ENCODE measurements around the gene KLRD1. TPM values are rescaled to one million over a fixed set of nuclear protein-coding genes. Genes with fewer than 3 reads are reported as not detected.
"Not testable (repeated sequence)": the region's sequence is repeated elsewhere in the genome, so short reads cannot be mapped to it uniquely, and the experiment has no call there.

Gene KLRD1, protein sequence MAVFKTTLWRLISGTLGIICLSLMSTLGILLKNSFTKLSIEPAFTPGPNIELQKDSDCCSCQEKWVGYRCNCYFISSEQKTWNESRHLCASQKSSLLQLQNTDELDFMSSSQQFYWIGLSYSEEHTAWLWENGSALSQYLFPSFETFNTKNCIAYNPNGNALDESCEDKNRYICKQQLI
- total RNA-seq, result under 0.01 and 0.20 TPM in 2 replicates

DNA sequence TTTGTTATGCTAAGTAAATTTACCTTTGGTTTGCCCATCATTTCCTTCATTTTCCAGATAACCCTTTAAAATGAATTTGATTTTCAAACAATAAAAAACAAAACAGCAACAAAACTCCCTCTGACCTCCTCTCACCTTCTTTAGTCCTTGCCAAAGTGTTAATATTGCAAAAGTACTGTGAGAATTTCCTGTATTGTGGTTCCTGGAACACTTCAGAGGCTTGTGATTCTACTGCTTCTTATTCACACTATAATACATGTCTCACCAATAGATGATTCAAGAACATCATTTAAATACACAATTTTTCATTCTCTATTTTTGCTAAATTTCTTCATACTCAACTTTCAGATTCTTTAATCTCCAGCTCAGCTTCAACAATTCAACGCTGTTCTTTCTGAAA is at the start of gene KLRD1:
KLRD1 (plus strand) TSS at position 241 of the 400 bp plus-strand sequence. CDS start 208 bp downstream, outside the sequence.
- peak in 1 of 2 donors; percentile 50 for DNase-seq (ENCODE audit: low read depth in 2 of 2)

- DNase-seq (ENCODE audit: low read depth in 2 of 2), result no peak
Measured at GRCh38 chr12:10260927-10261326, 46.7 kb upstream of the KLRD1 start.

- no peak for DNase-seq (ENCODE audit: low read depth in 2 of 2)
Measured at GRCh38 chr12:10268037-10268436, 39.6 kb upstream of the KLRD1 start.

DNA sequence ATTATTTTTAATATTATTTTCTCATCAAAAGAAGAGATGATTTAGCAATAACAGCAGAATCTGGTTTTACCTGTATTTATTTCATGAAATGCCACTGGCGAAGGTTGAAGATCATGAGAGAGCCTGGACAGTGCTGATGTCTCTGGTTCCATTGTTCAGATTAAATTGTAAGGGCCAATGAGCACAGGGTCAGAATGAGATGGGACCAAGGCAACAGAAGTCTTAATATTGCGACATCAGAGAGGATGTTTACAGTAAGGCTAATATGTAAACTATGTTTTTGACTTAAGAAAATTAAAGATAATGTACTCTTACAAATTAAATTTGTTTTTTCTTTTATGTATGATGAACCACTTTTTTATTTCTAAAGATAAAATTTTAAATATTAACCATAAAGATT is 35.2 kb upstream of the KLRD1 start:
- DNase-seq (ENCODE audit: low read depth in 2 of 2), result no peak

DNA sequence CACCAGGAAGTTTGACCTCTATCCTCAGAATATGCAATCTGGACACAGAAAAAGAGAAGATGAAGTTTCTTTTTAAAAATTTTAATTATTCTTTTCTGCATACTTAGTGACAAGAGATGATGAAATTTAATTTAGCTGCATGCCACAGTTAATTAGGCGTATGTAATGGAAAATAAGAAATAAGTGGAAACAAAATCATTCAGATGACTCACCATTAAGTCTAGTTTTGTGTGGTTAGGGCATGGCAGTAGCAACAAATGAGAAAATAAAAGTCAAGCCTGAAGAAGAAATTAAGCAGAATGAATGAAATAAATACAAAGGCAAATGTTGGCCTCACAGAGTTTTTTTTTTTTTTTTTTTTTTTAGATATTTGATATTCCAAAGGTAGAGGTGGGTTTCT is 30.9 kb upstream of the KLRD1 start:
- DNase-seq (ENCODE audit: low read depth in 2 of 2), result no peak

DNA sequence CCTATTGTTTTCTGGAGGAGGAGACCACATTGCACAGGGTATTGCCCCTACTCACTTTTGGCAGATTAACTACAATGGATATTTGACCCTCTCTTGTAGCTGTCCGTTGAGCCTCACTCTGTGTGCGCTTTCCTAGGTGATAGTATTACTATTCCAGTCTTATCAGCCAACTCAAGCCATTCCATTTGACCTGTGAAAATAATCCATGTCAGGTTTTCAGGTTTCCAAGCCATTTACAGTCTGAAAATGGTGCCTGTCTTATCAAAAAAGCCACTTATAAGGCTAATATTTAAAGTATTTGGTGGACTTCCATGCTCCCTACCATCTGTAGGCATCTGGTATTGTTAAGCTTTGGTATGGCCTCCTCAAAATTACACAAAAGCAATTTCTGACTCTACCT is 29.6 kb upstream of the KLRD1 start:
- DNase-seq (ENCODE audit: low read depth in 2 of 2), result no peak

DNA sequence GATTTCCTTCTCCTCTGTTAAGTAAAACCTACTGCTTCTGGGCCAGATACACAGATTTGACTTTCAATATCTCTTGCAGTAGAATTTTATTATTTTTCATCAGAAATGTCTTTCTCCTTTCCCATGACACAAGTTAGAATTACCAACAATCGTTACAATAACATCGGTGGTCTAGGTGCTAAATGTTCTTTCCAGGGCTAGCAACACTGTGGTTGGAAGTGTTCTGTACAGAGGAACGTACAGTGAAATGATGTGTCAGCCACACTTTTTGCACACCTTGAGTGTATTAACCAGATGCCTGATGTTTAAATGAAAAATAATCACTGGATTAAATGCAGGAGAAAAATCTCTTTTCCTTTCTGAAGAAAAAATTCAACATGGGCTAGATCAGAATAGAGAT is 27.7 kb upstream of the KLRD1 start:
- no peak for DNase-seq (ENCODE audit: low read depth in 2 of 2)

DNA sequence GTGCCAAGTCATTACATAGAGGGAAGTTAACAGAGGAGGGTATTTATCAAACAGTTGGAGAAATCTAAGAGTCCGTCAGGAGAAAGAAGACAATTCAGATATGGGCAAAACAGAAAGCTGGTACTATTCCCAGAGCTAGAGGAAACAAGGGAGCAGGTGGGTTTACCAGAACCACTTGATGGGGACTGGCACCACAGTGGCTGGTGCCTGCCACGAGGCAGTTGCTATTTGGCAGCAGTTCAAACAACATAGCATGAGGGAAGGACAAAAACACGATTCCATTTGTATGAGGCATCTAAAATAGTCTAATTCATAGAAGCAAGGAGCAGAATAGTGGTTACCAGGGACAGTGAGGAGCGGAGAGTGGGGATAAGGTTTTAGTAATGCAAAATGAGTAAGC is 24.6 kb upstream of the KLRD1 start:
- peak in 1 of 2 donors; percentile 22 for DNase-seq (ENCODE audit: low read depth in 2 of 2)

DNA sequence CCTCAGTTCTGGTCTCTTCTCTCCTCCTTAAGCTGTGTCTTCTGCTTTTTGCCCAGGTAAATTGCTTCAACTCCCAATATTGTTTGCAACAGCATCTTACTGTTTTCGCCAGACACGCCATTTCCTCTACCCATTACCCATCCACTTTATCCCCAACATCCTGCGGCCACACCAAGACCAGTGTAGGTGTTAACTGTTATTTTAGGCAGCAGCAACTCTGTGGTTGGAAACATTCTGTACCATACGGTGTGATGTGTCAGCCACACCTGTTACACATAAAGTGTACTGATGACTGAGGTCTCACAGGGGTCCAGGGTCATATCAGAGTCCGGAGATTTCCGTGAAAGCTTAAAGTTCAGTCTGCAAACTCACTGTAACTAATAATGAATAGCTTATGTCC is 21.8 kb upstream of the KLRD1 start:
- no peak for DNase-seq (ENCODE audit: low read depth in 2 of 2)

DNA sequence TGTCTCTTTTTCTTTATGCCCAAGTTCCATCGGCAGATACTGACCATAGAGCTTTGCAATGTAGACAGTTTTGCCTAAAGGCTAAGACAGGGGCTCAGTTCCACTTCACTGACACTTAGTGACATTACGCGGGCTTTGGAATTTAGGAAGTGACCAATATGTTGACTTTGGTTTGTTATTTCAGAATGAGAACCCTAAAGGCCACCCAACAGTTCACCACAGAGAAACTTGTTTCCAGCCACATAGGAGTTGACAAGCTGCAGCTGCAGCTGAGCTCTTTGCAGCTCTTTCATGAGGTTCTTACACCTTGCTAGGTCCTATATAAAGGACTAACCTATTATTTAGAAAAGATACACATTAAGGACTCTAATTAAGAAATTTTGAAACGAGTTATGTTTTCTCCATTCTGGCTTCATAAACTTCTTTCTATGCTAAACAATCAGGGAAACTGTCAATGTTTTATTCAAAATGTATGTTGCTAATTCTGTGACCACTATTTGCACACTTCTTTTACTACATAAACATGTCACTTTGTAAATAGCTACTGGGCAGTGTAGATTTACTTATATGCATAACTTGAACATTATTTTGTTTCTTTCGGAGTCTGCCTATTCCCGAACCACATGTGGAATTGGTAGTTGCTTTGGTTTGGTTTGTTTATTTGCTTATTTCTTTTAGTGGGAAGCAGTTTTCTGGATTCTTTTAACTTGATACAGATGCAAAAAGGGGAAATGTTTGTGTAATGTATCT is 18.5 kb upstream of the KLRD1 start:
- no peak for DNase-seq (ENCODE audit: low read depth in 2 of 2)

DNA sequence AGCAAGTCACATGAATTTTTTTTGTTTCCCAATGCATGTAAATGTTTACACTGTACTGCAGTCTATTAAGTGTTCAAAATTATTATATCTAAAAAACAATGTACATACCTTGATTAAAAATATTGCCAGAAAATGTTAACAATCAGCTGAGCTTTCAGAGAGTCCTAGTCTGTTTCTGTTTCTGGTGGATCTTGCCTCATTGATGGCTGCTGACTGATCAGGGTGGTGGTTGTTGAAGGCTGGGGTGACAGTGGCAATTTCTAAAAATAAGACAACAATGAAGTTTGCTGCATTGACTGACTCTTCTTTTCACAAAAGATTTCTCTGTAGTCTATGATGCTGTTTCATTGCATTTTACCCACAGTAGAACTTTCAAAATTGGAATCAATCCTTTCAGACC is 16.6 kb upstream of the KLRD1 start:
- DNase-seq (ENCODE audit: low read depth in 2 of 2), result no peak

DNA sequence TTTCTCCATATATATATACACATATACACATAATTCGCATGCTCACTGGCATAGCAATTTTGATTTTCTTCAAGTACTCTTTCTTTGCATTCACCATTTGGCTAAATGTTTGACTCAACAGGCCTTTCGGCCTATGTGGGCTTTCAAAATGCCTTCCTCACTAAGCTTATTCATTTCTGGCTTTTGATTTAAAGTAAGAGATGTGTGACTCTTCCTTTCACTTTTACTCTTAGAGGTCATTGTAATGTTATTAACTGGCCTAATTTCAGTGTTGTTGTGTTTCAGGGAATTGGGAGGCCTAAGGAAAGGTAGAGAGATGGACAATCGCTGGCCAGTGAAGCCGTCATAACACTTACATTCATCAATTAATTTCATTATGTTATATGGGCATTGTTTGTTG is 14.5 kb upstream of the KLRD1 start:
- DNase-seq (ENCODE audit: low read depth in 2 of 2), result no peak

DNA sequence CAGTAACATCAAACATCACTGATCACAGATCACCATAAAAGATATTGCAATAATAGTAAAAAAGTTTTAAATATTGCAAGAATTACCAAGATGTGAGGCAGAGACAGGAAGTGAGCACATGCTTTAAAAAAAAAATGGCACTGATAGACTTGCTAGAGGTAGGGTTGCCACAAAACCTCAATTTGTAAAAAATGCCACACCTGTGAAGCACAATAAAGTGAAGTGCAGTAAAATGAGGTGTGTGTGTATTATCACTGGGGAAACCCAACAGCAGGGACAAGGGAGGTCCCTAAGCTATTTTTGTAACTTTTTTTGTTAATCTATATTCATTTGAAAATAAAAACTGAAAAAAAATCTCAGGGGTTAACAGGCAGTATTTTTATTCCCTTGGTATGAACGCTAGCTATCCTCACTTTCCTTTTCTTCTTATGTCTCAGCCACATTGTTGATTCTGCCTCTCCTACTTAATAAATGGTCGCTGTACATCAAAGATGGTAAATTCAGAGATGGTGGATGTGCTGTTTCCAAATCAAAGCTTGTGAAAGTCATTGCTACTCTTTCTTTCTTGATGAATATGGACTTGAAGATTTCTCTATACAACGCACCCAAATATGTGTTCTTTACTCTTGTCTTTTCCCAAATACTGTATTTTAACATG is 14.0 kb upstream of the KLRD1 start:
- no peak for DNase-seq (ENCODE audit: low read depth in 2 of 2)

DNA sequence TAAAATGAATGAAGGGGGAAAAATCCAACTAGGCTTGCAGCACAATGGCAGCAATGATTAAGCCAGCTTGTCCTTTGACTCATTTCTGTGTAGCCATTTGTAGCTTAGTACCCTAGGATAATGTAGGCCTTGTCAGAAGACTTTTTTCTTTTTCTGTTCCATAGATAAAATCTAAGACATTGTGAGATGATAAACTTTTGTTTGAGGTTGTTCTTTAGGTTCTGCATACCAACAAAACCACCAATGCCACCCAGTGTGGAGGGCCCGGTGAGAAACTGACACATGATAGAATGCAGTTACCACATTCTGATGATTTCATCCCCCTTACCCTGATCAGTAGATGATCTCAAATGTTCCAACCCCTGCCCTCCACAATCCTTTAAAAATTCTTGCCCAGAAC is 6.6 kb upstream of the KLRD1 start:
- DNase-seq (ENCODE audit: low read depth in 2 of 2), result no peak

- DNase-seq (ENCODE audit: low read depth in 2 of 2), result peak in 1 of 2 donors; percentile 39
Measured at GRCh38 chr12:10304161-10304574, 3.5 kb upstream of the KLRD1 start.

- peak; percentile 12 to 66 for DNase-seq (ENCODE audit: low read depth in 2 of 2)
Measured at GRCh38 chr12:10305411-10305810, 2.3 kb upstream of the KLRD1 start.

- DNase-seq (ENCODE audit: low read depth in 2 of 2), result peak; percentile 35 to 88
Measured at GRCh38 chr12:10310926-10311720, 3.5 kb downstream of the KLRD1 start.

GRCh38 chr12:10319388-10319787 is 11.7 kb downstream of the KLRD1 start:
- DNase-seq (ENCODE audit: low read depth in 2 of 2), result no peak

GRCh38 chr12:10320643-10321042 is 13.0 kb downstream of the KLRD1 start:
- DNase-seq (ENCODE audit: low read depth in 2 of 2), result no peak

DNA sequence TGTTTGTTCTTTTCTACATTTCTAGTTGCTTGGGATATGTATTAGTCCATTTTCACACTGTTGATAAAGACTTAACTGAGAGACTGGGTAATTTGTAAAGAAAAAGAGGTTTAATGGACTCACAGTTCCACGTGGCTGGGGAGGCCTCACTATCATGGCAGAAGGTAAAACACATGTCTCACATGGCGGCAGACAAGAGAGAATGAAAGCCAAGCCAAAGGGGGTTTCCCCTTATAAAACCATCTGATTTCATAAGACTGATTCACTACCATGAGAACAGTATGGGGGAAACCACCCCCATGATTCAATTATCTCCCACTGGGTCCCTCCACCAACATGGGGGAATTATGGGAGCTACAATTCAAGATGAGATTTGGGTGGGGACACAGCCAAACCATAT is 21.0 kb downstream of the KLRD1 start:
- not testable (repeated sequence) for DNase-seq (ENCODE audit: low read depth in 2 of 2)

DNA sequence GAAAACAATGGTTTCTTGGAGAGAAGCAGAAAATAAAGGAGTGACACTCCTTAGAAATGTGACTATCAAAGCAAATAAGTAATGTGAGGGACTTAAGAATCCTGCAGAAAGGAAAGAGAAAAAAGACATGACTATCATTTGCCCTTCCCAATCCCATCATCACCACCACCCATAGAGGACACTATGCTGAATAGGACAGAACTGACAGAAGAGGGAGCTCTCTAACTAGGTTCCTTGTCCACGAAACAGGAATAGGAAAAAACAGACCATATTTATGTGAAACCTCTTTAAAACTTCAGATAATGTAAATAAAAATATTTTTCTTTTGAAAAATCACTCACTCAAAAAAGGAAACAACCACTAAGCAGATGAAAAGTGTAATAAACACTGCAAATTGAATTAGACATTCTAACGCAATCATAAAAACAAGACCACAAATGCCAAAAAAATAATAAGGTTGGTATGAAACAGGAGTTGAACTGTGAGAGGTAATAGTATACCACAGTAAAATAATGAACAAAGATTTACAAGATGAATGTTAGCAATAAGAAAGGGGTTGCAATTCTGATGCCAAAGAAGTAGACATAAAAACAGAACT is 24.1 kb downstream of the KLRD1 start:
- DNase-seq (ENCODE audit: low read depth in 2 of 2), result peak; percentile 76 to 77

- DNase-seq (ENCODE audit: low read depth in 2 of 2), result not testable (repeated sequence)
Measured at GRCh38 chr12:10336196-10336595, 28.5 kb downstream of the KLRD1 start.

Measured in lung microvascular endothelial cell (primary cell).